ENCODE data around the gene DECR2.
"Not testable (repeated sequence)": the region's sequence is repeated elsewhere in the genome, so short reads cannot be mapped to it uniquely, and the experiment has no call there.

DECR2 gene

DNA sequence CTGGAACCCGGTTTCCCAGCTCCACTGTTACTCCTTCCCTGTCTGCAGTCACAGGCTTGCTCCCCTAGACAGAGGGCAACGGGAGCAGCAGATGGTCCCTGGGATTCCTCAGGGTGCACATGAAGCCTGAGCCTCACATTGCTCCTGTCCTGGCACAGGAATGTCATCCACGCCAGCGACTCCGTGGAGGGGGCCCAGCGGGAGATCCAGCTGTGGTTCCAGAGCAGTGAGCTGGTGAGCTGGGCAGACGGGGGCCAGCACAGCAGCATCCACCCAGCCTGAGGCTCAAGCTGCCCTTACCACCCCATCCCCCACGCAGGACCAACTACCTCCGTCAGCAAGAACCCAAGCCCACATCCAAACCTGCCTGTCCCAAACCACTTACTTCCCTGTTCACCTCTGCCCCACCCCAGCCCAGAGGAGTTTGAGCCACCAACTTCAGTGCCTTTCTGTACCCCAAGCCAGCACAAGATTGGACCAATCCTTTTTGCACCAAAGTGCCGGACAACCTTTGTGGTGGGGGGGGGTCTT is 1.6 kb upstream of the DECR2 start:
- no peak for DNase-seq (ENCODE audit: low read depth in 2 of 2)

DNA sequence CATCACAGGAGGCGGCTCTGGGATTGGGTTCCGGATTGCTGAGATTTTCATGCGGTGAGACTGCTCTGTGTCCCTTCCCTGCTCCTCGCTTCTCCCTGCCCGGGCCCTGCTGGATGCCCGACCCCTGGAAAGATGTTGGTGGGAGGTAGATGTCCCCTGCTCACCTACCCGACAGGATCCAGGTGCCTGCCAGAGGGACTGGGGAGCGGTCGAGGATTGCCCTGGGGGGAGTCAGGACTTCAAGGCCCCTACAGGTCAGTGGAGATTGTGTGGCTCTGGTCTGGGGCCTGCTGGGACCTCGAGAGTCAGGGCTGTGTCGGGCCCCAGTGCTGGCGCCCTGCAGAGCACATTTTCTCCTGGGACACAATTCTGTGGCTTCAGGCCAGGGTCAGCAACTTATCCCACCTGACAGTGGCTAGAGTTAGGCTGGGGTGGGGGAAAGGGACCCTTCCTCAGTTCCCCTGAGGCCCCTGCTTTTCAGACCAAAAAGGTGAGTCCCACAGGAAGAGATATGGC is 3.3 kb downstream of the DECR2 start:
- DNase-seq (ENCODE audit: low read depth in 2 of 2) = no peak

GRCh38 chr16:405548-406506 is 4.1 kb downstream of the DECR2 start:
- DNase-seq (ENCODE audit: low read depth in 2 of 2) = no peak

- no peak for DNase-seq (ENCODE audit: low read depth in 2 of 2)
Observed at GRCh38 chr16:407253-407652, 5.6 kb downstream of the DECR2 start.

DNA sequence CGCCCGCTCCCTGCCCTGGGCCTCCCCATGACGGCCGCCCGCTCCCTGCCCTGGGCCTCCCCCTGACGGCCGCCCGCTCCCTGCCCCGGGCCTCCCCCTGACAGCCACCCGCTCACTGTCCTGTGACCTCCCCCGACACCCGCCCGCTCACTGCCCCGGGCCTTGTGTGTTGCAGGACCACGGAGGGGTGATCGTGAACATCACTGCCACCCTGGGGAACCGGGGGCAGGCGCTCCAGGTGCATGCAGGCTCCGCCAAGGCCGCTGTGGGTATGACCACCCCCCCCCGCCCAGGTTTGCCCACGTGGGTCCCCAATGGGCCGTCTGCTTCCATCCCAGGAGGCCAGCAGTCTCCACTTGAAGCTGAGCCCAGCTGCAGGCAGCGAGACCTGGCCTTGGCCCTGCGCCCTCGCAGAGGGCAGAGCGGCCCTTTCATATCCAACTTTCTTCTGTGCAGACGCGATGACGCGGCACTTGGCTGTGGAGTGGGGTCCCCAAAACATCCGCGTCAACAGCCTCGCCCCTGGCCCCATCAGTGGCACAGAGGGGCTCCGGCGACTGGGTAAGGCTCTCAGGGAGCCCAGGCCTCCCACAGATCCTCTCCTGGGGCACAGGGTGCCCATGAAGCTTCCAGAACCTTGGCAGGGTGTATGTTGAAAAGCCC is 9.0 kb downstream of the DECR2 start:
- no peak for DNase-seq (ENCODE audit: low read depth in 2 of 2)

GRCh38 chr16:411576-412265 is 10.0 kb downstream of the DECR2 start:
- DNase-seq (ENCODE audit: low read depth in 2 of 2) = no peak

- DNase-seq (ENCODE audit: low read depth in 2 of 2) = no peak
Observed at GRCh38 chr16:414395-415169, 12.9 kb downstream of the DECR2 start.

GRCh38 chr16:415170-415498 is 13.4 kb downstream of the DECR2 start:
- not testable (repeated sequence) for DNase-seq (ENCODE audit: low read depth in 2 of 2)

DNA sequence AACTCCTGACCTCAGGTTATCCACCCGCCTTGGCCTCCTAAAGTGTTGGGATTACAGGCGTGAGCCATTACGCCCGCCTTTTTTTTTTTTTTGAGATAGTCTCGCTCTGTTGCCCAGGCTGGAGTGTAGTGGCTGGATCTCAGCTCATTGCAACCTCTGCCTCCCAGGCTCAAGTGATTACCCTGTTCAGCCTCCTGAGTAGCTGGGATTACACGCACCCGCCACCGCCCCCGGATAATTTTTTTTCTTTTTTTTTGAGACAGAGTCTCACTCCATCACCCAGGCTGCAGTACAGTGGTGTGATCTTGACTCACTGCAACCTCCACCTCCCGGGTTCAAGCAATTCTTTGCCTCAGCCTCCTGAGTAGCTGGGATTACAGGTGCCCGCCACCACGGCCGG is 20.5 kb downstream of the DECR2 start:
- not testable (repeated sequence) for DNase-seq (ENCODE audit: low read depth in 2 of 2)

- DNase-seq (ENCODE audit: low read depth in 2 of 2) = no peak
Observed at GRCh38 chr16:424033-424622, 22.4 kb downstream of the DECR2 start.

DNA sequence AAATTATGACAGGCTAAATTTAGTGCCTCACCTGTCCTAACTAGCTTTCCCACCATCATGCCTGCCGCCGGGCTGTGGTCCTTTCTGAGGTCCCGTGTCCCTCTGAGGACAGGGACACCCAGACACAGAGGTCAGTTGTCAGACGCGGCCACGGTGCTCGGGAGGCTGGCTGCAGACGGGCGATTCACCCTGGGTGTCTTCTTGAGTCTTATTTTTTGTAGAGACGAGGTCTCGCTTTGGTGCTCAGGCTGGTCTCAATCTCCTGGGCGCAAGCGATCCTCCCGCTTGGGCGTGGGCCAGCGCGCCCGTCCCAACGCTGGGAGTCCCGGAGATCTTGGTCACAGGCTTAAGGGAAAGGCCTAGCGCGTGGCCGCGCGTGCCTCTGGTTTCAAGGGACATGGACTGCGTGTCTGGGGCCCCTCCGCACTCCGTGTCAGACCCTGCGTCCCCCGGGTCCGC is 23.0 kb downstream of the DECR2 start:
- no peak for DNase-seq (ENCODE audit: low read depth in 2 of 2)

DNA sequence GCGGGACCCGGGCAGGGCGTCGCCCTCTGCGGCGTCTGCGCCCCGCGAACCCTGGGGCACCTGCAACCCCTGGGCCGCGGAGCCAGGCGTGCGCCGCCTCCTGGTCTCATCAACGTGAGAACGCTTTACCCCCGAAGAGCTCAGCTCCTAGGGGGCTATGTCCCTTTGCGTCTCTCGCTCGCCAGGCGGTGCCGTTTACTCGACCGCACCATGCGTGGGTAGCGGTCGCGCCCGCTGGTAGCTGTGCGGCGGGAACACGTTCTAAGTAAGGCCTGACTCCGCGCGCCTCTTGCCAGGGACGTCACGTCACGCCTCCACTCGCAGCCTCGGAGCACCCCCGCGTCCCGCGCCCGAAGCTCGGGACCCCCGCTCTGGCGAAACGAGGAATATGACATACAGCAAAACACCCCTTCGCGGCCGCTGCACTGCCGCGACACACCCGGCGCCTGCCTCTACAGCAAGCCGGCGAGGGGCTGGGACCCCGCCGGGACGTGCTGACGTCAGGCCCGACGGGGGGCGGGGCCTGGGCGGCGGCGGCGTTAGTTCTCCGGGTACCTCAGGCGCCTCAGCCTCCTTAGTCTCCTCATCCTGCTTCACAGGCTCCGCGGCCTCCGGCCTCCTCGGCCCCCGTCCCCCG is 23.5 kb downstream of the DECR2 start, which contains the start of gene RAB11FIP3:
Gene RAB11FIP3, plus strand, starts transcription at position 568 of the 637 bp plus-strand sequence. CDS start 358 bp downstream, outside the sequence.
- DNase-seq (ENCODE audit: low read depth in 2 of 2) = peak; percentile 68 to 82

GRCh38 chr16:425740-426114 is 24.0 kb downstream of the DECR2 start:
- no peak for DNase-seq (ENCODE audit: low read depth in 2 of 2)

- no peak for DNase-seq (ENCODE audit: low read depth in 2 of 2)
Observed at GRCh38 chr16:426115-426905, 24.6 kb downstream of the DECR2 start.

DNA sequence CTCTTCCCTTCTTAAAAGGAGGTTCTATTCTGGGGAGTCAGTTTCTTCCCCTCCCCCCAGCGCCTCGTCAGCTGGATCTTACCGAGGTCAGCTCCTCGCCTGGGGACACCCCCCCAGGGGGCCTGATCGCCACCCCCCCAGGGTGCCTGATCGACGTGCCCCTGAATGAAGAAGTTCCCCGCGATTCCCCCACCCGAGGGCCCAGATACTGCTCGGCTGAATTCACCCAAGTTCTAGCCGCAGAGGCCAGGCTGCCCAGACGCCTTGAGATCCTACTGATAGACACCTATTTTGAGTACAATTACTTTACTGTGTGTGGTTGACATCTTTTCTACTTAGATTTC is 25.2 kb downstream of the DECR2 start:
- no peak for DNase-seq (ENCODE audit: low read depth in 2 of 2)

DNA sequence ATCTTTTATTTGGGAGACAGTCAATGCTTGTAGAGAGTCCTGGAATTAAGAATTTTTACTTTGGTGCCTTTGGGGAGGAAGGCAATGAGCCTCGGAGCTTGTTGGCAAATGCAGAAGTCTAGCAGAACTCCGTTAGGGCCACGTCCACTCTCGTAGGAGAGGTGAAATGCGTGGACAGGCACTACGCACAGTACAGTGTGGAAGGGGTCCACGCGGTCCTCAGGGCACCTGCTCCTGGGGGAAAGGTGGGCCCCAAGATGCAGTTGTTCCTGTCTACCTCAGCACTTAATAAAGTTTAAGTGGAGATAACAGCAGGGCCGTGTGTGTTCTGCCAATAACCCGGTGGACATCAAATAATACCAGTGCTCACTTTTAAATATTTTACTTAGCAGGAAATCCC is 25.6 kb downstream of the DECR2 start:
- no peak for DNase-seq (ENCODE audit: low read depth in 2 of 2)

GRCh38 chr16:430904-431303 is 29.2 kb downstream of the DECR2 start:
- DNase-seq (ENCODE audit: low read depth in 2 of 2) = no peak

DNA sequence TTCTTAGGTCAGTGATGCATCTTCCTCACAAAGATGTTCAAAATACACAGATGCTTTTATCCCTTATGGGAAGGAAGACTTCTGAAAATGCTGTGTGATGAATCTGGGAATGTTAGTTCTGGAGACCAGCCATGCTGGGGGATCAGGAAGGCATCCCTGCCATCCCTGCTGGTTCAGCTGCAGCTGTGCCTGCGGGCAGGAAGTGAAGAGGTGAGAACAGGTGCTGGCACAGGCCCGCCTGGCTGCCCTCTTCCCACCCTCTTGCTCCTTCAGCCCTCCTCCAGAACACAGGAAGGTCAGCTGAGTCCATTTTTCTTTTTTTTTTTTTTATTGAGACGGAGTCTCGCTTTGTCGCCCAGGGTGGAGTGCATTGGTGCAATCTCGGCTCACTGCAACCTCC is 38.9 kb downstream of the DECR2 start:
- no peak for DNase-seq (ENCODE audit: low read depth in 2 of 2)

GRCh38 chr16:441447-441846 is 39.8 kb downstream of the DECR2 start:
- no peak for DNase-seq (ENCODE audit: low read depth in 2 of 2)

DNA sequence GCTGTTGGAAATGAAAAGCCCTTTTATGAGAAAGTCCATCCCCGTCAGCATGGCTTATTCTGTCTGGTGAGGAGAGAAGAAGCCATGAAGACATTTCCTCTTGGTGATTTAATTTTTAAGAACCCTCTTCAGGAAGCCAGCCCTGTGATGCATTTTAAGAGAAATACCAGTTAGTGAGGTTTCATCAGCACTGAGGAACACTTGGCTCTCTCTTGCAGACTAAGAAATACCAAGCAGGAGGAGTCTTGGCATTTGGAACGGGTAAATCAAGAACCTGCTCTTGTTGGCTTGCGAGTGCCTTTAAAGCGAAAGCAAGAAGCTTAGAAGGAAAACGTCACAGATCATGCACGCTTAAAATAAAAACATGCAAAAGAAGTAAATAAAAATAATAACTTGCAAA is 41.3 kb downstream of the DECR2 start:
- no peak for DNase-seq (ENCODE audit: low read depth in 2 of 2)
